HL-60 (cell line): ENCODE data around the gene RAP1A.

Experiments
- DNase-seq, 2 experiments: peaks; one replicate each; pipeline ENCODE4 v3.0.0-alpha.2; 2010 to 2020; ENCODE audit warnings: low read depth in 1 of 2, low spot score in 1 of 2
- H3K27ac ChIP-seq: fragments of 250-450 bp; sonication (Bioruptor Pico); replicated peaks from 2 replicates; pipeline ENCODE4 v1.5.1; 2020; ENCODE audit warnings: mild to moderate bottlenecking, moderate library complexity
- H3K27me3 ChIP-seq: fragments of 250-450 bp; sonication (Bioruptor Pico); 2 replicates; pipeline ENCODE4 v1.5.1; 2021; ENCODE audit warnings: mild to moderate bottlenecking, moderate library complexity; ENCODE audit not compliant: insufficient read depth, poor library complexity, severe bottlenecking
- H3K4me3 ChIP-seq: replicated peaks from 2 replicates; pipeline ENCODE4 v1.5.1; 2011; ENCODE audit warnings: mild to moderate bottlenecking, control low read depth, low read length; ENCODE audit not compliant: insufficient read depth
- GABPA ChIP-seq: IDR thresholded peaks from 2 replicates; pipeline ENCODE4 v1.6.1; 2012; ENCODE audit warnings: low read depth
- POLR2AphosphoS5 ChIP-seq: IDR thresholded peaks from 2 replicates; pipeline ENCODE4 v1.6.1; 2012; ENCODE audit warnings: low read depth
- SPI1 ChIP-seq: IDR thresholded peaks from 2 replicates; pipeline ENCODE4 v1.6.1; 2012; ENCODE audit warnings: low read depth, mild to moderate bottlenecking, borderline replicate concordance
- long read RNA-seq: library from polyadenylated mRNA; unstranded; transcript quantifications from one replicate; pipeline ENCODE4 v2.0.0, GENCODE V29; 2020
- TF ChIP-seq, protein P1 (sequence below): IDR thresholded peaks from 2 replicates; pipeline ENCODE4 v1.6.1; 2012; ENCODE audit warnings: low read depth; ENCODE audit not compliant: insufficient replicate concordance
- TF ChIP-seq, protein P2 (sequence below): IDR thresholded peaks from one replicate; pipeline ENCODE4 v1.5.1; 2011; ENCODE audit warnings: low read length, control low read depth, inconsistent platforms; ENCODE audit not compliant: insufficient read depth

The RAP1A gene
- long read RNA-seq, full-length matches to known transcripts = 66 of 82 reads
- long read RNA-seq, partial matches to known transcripts = 3 of 82 reads
- long read RNA-seq, other reads (novel, unspliced or antisense) = 13 of 82 reads

DNA sequence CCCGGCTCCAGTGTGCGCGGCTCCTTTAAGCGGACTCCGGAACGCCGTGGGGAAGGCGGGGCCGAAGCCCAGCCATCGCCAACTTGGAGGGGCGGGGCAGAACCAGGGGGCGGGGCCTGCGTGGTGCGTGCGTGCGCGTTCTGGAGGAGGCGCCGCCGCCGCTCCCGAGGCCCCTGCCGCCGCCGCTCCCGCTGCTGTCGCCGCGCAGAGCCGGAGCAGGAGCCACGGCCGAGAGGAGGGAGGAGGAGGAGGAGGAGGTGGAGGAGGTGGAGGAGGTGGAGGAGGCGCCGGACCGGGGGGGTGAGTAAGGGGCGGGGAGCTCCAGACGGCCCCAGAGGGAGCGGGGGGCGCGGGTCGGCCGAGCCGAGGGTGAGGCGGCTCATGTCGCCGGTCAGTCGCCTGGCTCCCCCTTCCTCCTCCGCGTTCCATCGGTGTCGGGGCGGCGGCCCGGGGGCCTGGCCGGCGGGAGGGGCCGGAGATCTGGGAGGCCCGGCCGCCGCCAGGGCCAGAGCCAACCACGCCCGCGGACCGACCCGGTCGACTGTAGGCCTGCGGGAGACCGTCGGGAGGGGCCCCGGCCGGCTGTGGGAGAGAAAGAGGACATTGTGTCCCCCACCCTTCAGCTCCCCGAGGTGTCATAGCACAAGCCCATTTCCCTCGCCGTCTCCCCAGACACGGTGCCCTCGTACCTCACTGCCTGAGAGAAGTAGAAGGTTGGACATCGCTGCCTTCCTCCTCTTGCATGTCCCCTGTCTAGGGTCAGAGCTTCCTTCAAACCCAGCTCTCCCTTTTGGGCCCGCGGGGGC is at the start of gene RAP1A:
Gene RAP1A (plus strand): TSS at position 155 of the 806 bp plus-strand sequence. CDS start 71,572 bp downstream, outside the sequence.
- TF ChIP-seq, protein P1, sequence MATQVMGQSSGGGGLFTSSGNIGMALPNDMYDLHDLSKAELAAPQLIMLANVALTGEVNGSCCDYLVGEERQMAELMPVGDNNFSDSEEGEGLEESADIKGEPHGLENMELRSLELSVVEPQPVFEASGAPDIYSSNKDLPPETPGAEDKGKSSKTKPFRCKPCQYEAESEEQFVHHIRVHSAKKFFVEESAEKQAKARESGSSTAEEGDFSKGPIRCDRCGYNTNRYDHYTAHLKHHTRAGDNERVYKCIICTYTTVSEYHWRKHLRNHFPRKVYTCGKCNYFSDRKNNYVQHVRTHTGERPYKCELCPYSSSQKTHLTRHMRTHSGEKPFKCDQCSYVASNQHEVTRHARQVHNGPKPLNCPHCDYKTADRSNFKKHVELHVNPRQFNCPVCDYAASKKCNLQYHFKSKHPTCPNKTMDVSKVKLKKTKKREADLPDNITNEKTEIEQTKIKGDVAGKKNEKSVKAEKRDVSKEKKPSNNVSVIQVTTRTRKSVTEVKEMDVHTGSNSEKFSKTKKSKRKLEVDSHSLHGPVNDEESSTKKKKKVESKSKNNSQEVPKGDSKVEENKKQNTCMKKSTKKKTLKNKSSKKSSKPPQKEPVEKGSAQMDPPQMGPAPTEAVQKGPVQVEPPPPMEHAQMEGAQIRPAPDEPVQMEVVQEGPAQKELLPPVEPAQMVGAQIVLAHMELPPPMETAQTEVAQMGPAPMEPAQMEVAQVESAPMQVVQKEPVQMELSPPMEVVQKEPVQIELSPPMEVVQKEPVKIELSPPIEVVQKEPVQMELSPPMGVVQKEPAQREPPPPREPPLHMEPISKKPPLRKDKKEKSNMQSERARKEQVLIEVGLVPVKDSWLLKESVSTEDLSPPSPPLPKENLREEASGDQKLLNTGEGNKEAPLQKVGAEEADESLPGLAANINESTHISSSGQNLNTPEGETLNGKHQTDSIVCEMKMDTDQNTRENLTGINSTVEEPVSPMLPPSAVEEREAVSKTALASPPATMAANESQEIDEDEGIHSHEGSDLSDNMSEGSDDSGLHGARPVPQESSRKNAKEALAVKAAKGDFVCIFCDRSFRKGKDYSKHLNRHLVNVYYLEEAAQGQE = no peak
- 0 out of 2 replicates have a peak, but pooled peaks have one; percentile 56 for TF ChIP-seq POLR2AphosphoS5
- no peaks in the 10 kb centered on the region for H3K27me3 ChIP-seq
- peak; percentile 75 to 92 for DNase-seq
- H3K4me3 ChIP-seq = peak within 1 kb of the TSS; percentile 75
- H3K27ac ChIP-seq = peak within 1 kb of the TSS; percentile 68

DNA sequence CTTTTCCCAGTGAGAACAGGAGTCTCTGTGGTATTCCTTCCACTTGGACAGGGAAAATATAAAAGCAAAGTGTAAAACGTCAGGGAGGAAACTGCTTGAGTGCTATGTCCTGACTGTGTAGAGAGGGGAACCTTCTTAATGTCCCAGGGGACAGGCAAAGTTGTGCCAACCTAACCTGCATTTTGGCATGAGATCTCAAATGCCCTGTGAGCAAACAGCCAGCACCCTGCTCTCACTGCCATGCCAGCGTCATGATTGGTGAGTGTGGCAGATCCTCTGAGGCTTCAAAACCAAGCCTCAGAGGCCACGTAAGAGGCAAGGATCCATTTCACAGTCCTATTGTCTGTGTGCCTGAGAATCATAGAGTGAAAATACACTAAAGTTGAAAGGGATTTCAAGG is 49.7 kb upstream of the RAP1A start:
- TF ChIP-seq SPI1 = no peak
- TF ChIP-seq, protein P1 = no peak
- TF ChIP-seq, protein P2, sequence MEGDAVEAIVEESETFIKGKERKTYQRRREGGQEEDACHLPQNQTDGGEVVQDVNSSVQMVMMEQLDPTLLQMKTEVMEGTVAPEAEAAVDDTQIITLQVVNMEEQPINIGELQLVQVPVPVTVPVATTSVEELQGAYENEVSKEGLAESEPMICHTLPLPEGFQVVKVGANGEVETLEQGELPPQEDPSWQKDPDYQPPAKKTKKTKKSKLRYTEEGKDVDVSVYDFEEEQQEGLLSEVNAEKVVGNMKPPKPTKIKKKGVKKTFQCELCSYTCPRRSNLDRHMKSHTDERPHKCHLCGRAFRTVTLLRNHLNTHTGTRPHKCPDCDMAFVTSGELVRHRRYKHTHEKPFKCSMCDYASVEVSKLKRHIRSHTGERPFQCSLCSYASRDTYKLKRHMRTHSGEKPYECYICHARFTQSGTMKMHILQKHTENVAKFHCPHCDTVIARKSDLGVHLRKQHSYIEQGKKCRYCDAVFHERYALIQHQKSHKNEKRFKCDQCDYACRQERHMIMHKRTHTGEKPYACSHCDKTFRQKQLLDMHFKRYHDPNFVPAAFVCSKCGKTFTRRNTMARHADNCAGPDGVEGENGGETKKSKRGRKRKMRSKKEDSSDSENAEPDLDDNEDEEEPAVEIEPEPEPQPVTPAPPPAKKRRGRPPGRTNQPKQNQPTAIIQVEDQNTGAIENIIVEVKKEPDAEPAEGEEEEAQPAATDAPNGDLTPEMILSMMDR = no peak
- TF ChIP-seq POLR2AphosphoS5 = no peak
- TF ChIP-seq GABPA = no peak
- no peak for DNase-seq
- Histone ChIP-seq H3K27me3 (no peaks in the 10 kb centered on the region), H3K27ac (no peak overlapping the region), H3K4me3 (no peak overlapping the region)

DNA sequence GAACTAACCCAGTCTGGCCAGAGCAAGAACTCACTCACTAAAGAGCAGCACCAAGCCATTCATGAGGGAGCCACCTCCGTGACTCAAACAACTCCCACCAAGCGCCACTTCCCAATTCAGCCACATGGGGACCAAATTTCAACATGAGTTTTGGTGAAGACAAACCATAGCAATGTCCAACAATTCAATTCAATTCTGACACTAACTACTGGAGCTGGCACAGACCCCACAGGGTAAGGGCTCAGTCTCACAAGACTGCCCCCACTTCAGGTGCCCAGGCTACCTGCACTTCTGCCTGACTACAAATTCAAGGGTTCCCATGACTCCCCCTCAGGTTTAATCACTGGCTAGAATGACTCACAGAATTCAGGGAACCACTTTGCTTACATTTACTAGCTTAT is 48.8 kb upstream of the RAP1A start:
- H3K4me3 ChIP-seq = no peak overlapping the region
- no peaks in the 10 kb centered on the region for H3K27me3 ChIP-seq
- H3K27ac ChIP-seq = no peak overlapping the region
- peak in 1 of 2 experiments; percentile 42 for DNase-seq
- TF ChIP-seq SPI1 = peak; percentile 29; the same call in 1 of the 2 replicates
- TF ChIP-seq, protein P2 = peak; percentile 33
- TF ChIP-seq, protein P1 = no peak
